Endothelial cell (in vitro differentiated cells): ENCODE measurements around the gene SCN4B. TPM values are rescaled to one million over a fixed set of nuclear protein-coding genes. Genes with fewer than 3 reads are reported as not detected.

Experiments
- DNase-seq: peaks from one replicate; pipeline ENCODE4 v3.0.0; 2021; ENCODE audit warnings: low spot score
- H3K27ac Mint-ChIP-seq: one replicate; pipeline ENCODE4 v1.8.0; 2021; ENCODE audit warnings: mixed read lengths, inconsistent platforms; ENCODE audit not compliant: unreplicated experiment
- H3K27me3 Mint-ChIP-seq: one replicate; pipeline ENCODE4 v1.8.0; 2021; ENCODE audit warnings: mild to moderate bottlenecking, moderate library complexity, mixed read lengths, inconsistent platforms; ENCODE audit not compliant: unreplicated experiment
- H3K36me3 Mint-ChIP-seq: one replicate; pipeline ENCODE4 v1.8.0; 2021; ENCODE audit warnings: mild to moderate bottlenecking, low read depth, mixed read lengths, inconsistent platforms; ENCODE audit not compliant: unreplicated experiment
- H3K4me1 Mint-ChIP-seq: one replicate; pipeline ENCODE4 v1.8.0; 2021; ENCODE audit warnings: mild to moderate bottlenecking, mixed read lengths, inconsistent platforms; ENCODE audit not compliant: unreplicated experiment
- H3K4me3 Mint-ChIP-seq: one replicate; pipeline ENCODE4 v1.8.0; 2021; ENCODE audit warnings: mild to moderate bottlenecking, mixed read lengths, inconsistent platforms; ENCODE audit not compliant: unreplicated experiment
- H3K9me3 Mint-ChIP-seq: one replicate; pipeline ENCODE4 v1.8.0; 2021; ENCODE audit warnings: mixed read lengths, inconsistent platforms; ENCODE audit not compliant: unreplicated experiment
- total RNA-seq: library from RNA; stranded (reverse); fragmentation: NEBNext Ultra II Directional; extraction: Animal tissue kit (Norgen Biotek cat#: 25700); gene quantifications from one replicate; pipeline ENCODE4 v1.2.1, GENCODE V29; 2021; ENCODE audit not compliant: unreplicated experiment
- TF ChIP-seq, protein P1 (sequence below): fragments of 200-600 bp; sonication (generic); IDR thresholded peaks from one replicate; pipeline ENCODE4 v1.5.0; 2021; ENCODE audit warnings: antibody characterized with exemption; ENCODE audit not compliant: unreplicated experiment

Gene SCN4B
- total RNA-seq, 1 donor from 2014 or later = 3.1 TPM

GRCh38 chr11:118155776-118156530 lies 3.3 kb upstream of the SCN4B start:
- peaks cover 12% of the 10 kb centered on the region for H3K27me3 Mint-ChIP-seq
- H3K27ac Mint-ChIP-seq = no peak overlapping the region
- TF ChIP-seq, protein P1, sequence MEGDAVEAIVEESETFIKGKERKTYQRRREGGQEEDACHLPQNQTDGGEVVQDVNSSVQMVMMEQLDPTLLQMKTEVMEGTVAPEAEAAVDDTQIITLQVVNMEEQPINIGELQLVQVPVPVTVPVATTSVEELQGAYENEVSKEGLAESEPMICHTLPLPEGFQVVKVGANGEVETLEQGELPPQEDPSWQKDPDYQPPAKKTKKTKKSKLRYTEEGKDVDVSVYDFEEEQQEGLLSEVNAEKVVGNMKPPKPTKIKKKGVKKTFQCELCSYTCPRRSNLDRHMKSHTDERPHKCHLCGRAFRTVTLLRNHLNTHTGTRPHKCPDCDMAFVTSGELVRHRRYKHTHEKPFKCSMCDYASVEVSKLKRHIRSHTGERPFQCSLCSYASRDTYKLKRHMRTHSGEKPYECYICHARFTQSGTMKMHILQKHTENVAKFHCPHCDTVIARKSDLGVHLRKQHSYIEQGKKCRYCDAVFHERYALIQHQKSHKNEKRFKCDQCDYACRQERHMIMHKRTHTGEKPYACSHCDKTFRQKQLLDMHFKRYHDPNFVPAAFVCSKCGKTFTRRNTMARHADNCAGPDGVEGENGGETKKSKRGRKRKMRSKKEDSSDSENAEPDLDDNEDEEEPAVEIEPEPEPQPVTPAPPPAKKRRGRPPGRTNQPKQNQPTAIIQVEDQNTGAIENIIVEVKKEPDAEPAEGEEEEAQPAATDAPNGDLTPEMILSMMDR = no peak
- H3K4me3 Mint-ChIP-seq = no peak overlapping the region
- H3K36me3 Mint-ChIP-seq = no peaks in the 10 kb centered on the region
- H3K4me1 Mint-ChIP-seq = peaks cover 24% of the 10 kb centered on the region
- H3K9me3 Mint-ChIP-seq = no peaks in the 10 kb centered on the region
- no peak for DNase-seq

GRCh38 chr11:118154641-118155040 lies 2.0 kb upstream of the SCN4B start:
- Mint-ChIP-seq H3K36me3 (no peaks in the 10 kb centered on the region), H3K27me3 (peaks cover 12% of the 10 kb centered on the region), H3K4me3 (no peak overlapping the region), H3K9me3 (no peaks in the 10 kb centered on the region), H3K4me1 (peaks cover 24% of the 10 kb centered on the region), H3K27ac (no peak overlapping the region)
- no peak for DNase-seq
- TF ChIP-seq, protein P1 = no peak

DNA sequence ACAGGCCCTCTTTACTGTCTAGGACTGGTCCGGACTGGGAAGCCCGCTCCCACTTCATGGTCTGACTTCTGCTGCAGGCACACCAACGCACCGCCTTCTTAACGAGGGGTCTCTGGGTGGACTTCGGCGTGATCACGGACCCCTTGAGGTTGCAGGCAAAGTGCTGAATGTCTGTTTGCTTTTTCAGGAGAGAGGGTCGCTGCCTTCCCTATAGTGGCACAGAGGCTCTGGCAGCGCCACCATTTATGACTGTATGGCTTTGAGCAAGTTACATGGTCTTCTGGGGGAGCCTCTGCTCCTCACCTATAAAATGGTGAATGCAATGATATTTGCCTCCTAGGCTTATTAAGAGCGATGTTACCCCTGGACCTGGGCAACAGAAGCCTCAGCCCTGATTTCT lies 1.4 kb upstream of the SCN4B start:
- H3K4me1 Mint-ChIP-seq = peaks cover 24% of the 10 kb centered on the region
- H3K27ac Mint-ChIP-seq = no peak overlapping the region
- H3K27me3 Mint-ChIP-seq = peaks cover 12% of the 10 kb centered on the region
- TF ChIP-seq, protein P1 = no peak
- H3K4me3 Mint-ChIP-seq = peak overlapping the region; percentile 50
- no peaks in the 10 kb centered on the region for H3K9me3 Mint-ChIP-seq
- no peak for DNase-seq
- no peaks in the 10 kb centered on the region for H3K36me3 Mint-ChIP-seq

GRCh38 chr11:118153516-118153915 lies 893 bp upstream of the SCN4B start:
- H3K9me3 Mint-ChIP-seq = no peaks in the 10 kb centered on the region
- TF ChIP-seq, protein P1 = no peak
- no peak for DNase-seq
- peak overlapping the region; percentile 69 for H3K4me3 Mint-ChIP-seq
- H3K27ac Mint-ChIP-seq = no peak overlapping the region
- no peaks in the 10 kb centered on the region for H3K36me3 Mint-ChIP-seq
- peaks cover 12% of the 10 kb centered on the region for H3K27me3 Mint-ChIP-seq
- H3K4me1 Mint-ChIP-seq = peaks cover 20% of the 10 kb centered on the region

- no peak for DNase-seq
- TF ChIP-seq, protein P1 = no peak
- H3K4me3 Mint-ChIP-seq = peak overlapping the region; percentile 76
- H3K36me3 Mint-ChIP-seq = no peaks in the 10 kb centered on the region
- peaks cover 12% of the 10 kb centered on the region for H3K27me3 Mint-ChIP-seq
- H3K4me1 Mint-ChIP-seq = peaks cover 15% of the 10 kb centered on the region
- no peak overlapping the region for H3K27ac Mint-ChIP-seq
- no peaks in the 10 kb centered on the region for H3K9me3 Mint-ChIP-seq
These were observed 537 bp downstream of the SCN4B start for GRCh38 chr11:118152020-118152551.
